Right hindlimb (tissue), 1 donor: ENCODE data around the gene LIPT2.
"Not testable (repeated sequence)": the region's sequence is repeated elsewhere in the genome, so short reads cannot be mapped to it uniquely, and the experiment has no call there.

Experiments
- DNase-seq: peaks from one replicate; pipeline ENCODE4 v3.0.0-alpha.2; 2018

LIPT2 gene

DNA sequence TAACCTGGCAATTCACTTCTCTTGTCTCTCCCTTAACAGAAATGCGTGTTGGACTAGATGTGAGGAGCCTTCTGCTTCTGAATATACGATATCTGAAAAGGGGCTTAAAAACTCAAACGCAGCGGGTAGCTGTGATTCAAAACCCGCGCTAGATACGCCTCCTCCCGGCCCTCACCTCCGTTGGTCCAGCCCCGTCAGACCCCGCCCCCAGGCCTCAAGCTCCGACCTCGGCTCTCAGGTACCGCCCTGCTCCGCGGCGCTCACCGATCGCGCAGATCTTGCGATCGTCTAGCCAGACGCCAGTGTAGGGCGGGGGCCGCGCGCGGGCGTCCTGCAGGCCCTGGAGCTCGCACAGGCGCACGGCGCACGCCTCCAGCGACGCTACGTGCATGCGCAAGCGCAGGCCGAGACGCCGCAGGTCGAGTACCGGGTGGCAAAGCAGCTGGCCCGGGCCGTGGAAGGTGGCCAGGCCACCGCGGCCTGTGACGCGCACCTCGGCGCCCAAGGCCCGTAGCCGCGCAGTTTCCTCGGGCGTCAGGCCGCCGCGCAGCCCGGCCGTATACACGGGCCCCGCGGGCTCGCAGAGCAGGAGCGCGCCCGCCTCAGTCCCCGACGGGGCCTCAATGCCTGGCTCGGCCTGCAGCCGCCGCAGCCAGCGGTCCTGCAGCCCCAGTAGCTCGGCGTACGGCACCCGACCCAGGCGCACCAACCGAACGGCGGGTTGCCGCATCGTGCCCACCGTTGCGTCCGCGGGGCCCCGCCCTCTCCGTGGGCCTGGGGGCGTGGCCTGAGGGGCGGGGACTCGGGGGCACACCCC, at the start of gene LIPT2:
Gene LIPT2 (minus strand): TSS at position 751 of the 817 bp plus-strand sequence. CDS start 21 bp downstream, at position 730.
- peak; percentile 98 for DNase-seq

DNA sequence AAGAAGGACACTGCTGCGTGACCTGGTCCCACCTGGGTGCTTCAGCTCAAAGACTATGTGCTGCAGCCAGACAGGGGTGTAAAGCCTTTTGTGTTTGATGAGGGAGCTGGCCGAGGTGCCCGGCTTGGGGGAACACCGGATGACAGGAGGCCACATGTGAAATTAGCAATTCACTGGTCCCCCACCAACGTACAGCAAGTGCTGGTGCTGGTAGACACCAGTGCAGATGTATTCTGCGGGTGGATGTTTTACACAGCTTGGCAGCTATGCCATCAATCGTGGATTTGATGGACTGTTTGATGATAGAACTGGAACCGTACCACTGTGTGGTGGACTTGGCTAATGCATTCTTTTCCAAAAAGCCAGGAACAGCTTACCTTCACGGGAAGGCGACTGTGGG, 47.9 kb upstream of the LIPT2 start:
- DNase-seq, result no peak

DNA sequence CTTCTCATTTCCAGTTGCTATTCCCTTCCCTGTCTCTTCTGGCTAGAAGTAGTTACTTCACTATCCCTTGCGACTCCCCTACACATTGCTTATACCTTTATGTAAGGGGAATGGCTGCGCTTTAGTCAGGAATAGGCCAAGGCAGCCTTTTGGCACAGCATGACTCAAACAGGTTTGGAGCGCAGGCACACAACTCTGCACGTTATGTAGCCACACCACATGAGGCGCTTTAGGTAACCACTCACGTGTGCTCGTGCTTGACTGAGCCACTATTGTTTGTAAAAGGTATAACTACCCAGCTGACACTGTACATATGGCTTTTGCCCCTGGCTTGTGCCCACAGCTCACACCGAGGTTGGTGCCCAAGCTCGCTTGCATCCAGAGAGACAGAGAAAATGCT, 46.7 kb upstream of the LIPT2 start:
- no peak for DNase-seq

DNA sequence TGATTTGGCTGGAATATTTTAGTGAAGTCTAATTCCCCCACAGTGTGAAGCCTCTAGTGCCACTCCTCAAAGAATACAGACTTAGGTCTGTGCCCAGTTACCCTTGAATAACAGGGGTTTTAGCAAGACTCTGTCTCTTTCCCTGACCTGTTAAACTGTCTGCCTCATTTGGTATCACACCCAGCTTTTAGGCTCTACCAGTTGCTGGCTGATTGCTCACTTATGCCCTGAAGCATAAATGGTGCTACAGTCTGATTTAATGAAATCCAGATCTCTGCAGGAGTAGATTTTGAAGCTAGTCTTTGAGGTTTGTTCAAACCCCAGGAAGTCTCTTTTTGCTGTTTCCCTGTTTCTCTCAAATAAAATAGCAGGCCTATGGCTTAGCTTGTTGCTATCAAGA, 45.2 kb upstream of the LIPT2 start:
- DNase-seq, result no peak

DNA sequence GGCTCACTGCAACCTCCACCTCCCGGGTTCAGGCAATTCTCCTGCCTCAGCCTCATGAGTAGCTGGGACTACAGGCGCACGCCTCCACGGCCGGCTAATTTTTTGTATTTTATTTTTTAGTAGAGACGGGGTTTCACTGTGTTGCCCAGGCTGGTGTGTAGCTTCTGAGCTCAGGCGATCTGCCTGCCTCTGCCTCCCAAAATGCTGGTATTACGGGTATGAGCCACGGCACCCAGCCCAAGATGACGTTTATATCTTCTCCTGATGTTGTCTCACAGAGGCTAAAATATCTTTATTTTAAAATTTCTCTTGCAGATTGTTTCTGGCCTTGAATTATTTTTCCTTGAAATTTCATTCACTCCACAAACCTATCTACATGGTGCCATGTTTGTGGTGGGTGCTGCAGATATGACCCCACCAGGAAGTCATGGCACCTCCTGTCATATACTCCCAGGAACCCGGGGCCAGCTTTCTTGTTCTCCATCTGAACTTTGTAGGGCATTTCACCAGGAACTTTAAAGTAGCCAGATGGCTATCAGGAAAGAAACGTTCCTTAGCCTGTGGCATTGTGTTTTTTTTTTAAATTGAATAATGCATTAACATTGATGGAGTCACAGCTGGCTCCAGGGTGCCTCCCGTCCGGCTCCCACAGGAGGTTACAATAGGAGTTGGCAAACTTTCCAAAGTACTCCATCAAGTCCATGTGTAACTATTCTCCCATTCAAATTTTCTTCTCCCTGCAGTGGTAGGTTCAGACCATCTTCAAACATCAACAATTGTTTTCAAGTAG, 42.0 kb upstream of the LIPT2 start:
- DNase-seq, result no peak

DNA sequence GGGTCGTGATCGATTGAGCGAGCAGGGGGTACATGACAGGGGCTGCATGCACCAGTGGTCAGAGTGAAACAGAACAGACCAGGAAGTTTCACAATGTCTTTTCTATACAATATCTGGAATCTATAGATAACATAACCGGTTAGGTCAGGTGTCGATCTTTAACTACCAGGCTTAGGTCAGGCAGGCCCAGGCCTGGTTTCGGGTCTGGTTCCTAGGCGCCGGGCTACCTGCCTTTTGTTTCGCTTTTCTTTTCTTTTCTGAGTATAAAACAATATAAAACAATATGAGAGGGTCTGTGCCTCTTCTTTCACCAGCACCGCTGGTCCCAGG, 41.4 kb upstream of the LIPT2 start:
- not testable (repeated sequence) for DNase-seq

DNA sequence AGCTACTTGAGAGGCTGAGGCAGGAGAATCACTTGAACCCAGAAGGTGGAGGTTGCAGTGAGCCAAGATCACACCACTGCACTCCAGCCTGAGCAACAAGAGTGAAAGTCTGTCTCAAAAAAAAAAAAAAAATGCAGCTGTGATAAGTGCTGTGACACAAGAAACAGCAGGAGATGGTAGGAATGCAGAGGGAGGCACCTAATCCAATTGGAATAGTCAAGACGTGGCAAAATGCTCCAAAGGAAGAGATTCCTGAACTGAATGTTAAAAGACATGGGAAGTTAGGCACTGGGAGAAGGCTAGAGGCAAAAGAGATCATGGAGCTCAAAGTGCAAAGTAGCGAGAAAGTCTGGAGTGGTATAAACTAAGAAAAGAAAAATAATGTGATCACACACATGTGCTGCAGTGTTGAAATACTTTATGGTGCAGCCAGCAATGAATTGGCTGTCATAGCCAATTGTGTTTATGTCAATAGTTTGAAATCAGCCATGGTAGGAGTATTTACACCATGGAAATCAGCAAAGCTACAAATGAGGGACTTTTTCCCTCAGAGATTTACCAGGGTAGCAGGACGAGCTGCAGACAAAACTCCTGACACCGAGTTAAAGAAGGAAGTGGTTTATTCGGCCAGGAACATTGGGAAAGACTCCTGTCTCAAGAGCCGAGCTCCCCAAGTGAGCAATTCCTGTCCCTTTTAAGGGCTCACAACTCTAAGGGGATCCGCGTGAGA, 40.9 kb upstream of the LIPT2 start:
- DNase-seq, result no peak

DNA sequence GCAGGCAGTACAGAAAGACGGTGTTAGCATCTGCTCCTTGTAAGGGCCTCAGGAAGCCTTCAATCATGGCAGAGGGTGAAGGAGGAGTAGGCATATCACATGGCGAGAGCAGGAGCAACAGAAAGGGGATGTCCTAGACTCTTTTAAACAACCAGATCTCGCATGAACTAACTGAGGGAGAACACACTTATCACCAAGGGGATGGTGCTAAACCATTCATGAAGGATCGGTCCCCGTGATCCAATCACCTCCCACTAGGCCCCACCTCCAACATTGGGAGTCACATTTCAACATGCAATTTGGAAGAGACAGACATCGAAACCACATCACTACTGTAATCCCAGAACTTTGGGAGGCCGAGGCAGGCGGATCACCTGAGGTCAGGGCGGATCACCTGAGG, 39.9 kb upstream of the LIPT2 start:
- DNase-seq, result no peak

DNA sequence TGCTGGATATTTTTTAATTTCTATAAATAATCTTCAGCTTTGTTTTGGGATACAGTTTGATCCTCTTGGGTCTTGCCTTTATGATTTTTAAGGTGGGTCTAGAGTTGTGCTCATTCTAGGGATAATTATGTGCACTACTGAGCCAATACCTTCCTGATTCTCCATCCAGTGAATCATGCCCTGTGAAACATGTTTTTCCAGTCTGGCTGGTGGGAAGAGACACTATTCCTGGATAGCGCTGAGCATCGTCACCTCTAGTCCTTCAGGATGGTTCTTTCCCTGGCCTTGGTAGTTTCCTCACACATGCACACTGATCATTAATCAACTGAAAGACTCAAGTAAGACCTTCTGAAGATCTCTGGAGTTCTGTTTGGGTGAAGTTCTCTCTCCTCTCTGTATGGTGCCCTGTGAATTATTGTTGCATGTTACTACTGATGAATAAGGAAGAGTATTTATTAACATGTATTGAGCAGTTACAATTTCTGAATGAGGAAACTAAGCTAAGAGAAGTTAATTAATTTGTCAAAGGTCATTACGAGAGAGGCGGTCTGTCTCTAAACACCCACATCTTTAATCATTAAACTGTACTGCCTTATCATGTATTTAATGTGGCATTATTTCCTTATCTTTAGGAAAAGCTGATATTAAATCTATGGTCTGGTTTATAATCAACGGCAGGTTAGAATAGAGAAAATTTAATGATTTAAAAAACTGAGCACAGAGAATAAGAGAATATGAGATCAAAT, 39.1 kb upstream of the LIPT2 start:
- no peak for DNase-seq

DNA sequence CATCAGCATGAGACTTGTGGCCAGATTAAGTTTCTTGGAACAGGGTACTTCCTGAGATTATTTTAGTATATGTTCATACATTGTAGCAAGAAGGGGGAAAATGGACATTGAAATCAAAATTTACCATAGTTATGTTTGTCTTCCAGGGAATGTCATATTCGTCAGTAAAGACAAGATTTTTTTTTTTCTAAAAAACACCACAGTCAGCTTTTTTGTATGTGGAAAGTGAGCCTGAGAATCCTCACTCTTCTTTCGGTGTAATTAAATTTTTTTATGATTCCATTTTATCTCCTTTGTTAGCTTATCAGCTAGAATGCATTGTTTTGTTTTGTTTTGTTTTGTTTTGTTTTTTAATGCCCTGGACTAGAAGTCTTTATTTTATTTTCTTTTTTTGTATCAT, 31.5 kb upstream of the LIPT2 start:
- no peak for DNase-seq

DNA sequence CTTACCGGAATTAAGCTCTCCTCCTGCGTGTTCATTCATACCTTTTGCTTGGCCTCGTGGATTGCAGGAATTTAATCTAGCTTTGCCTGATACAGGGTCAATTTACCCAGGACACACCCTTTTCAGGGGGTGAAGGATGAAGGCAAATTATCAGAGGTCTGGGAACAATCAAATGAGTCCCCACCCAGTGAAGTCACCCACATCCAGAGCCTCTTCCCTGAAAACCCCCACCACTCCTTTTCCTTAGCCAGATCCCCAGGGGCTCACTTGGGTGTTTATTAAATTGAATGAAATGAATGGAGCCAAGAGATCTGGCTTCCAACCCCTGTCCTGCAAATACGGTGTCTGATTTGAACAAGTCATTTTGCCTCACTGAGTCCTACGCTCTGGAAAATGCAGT, 31.0 kb upstream of the LIPT2 start:
- DNase-seq, result no peak

DNA sequence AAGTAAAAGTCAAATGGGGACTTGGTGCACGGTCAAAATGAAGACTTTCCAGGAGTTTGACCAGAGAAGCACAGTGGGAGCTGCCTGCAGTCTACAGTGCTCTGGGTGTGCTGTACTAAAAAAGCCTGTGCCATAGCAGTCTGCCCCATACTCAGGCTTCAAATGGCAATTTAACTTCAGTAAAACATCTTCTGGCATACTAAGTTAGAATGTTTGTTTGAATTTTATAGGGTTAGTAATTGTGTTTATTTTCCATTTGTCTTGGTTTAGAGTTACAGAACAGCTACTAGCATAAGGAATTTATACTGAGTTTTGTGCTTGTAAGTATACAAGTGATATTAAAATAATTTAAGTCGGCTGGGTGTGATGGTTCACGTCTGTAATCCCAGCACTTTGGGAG, 29.3 kb upstream of the LIPT2 start:
- DNase-seq, result no peak

DNA sequence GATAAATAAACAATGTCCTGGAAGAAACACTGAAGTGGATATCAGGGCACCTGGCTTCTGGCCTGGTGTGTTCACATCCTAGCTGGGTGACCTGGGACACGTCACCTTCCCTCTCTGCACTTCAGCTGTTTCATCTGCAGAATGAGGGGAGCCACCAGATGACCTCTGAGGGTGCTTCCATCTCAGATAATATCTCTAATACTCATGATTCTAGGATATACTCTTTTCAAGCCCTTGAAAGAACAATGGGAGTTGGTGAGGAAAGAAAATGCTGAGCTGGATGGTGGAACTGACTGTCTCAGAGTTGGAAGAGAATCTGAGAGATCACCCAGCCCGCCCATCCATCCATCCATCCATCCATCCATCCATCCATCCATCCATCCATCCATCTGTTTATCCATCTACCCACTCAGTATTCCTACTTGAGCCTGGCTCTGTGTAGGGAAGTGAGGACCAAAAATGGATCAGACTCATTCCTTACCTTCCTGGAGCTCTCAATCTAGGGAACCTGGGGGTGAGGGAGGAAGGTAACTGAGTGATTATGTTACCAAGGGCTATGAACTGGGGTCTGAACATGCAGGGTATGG, 28.2 kb upstream of the LIPT2 start:
- DNase-seq, result no peak

DNA sequence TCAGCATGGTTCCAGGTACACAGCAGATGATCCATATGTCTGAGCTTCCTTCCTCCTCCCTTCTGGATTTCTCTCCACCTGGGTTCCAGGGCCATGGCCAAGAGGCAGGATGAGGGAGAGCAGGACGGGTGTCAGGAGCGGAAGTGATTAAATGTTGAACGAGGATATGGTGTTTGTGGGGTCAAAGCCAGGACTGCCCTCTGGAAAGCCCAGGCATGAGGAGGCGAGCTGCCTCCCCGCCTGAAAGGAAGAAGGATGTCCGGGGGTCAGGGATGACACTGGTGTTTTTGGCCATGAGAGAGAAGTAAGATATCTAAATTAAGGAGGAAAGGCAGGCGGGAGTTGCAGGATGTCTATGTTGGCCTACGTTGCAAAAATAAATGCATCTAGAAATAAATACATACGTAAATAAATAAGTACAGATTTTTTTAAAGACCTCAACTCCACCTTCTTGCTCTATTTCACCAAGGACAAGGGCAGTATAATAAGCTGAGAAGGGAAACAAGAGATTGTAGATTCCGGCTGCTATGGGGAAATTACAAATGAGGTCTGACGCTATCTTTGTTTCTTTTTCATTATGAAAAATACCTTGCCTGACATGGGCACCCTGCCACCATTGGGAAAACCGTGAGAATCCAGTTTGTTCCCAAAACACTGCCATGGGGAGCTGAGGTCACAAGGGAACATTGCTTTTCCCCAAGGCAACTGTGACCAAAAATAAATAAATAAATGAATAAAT, 27.6 kb upstream of the LIPT2 start:
- no peak for DNase-seq

DNA sequence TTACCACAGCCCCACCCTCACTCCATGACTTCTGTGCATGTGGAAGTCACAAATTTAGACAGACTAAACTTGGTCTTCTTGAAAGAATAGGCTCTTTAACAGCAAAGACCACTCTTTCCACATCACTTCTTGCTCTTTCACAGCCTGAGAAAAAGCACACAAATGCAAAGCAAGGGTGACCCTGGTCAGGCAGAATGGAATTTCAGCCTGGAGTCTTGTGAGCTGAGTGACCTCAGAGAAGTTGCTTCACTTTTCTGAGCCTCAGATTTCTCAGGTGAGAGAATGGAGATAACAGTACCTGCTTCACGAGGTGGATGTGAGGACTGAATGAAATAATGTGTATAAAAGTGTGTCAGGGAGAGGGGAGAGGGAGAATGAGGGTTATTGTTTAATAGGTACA, 26.8 kb upstream of the LIPT2 start:
- no peak for DNase-seq

DNA sequence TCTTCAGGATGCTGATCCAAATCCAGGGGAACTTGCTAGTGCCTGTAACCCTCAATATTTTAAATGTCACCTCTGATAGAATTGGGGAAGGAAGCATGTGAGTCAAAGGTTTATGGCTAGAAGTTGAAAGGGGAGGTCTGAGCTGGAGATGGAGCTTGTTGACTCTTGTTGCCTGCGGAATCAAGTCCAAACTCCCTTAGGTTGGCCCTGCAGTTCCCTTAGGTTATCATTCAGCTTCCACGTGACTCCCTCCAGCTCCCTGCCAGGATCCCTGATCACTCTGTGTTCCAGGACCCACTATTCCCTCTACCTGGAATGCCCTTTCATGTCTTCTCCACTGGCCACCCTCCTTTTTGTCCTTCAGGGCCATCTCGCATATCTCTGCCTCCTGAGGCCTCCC, 26.2 kb upstream of the LIPT2 start:
- DNase-seq, result no peak

DNA sequence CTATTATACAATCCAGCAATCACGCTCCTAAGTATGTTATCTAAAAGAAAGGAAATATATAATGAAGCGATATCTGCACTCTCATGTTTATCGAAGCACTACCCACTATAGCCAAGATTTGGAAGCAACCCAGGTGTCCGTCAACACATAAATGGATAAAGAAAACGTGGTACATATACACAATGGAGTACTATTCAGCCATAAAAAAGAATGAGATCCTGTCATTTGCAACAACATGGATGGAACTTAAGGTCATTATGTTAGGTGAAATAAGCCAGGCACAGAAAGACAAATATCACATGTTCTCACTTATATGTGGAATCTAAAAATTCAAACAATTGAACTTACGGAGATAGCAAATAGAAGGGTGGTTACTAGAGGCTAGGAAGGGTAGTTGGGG, 24.1 kb upstream of the LIPT2 start:
- not testable (repeated sequence) for DNase-seq

DNA sequence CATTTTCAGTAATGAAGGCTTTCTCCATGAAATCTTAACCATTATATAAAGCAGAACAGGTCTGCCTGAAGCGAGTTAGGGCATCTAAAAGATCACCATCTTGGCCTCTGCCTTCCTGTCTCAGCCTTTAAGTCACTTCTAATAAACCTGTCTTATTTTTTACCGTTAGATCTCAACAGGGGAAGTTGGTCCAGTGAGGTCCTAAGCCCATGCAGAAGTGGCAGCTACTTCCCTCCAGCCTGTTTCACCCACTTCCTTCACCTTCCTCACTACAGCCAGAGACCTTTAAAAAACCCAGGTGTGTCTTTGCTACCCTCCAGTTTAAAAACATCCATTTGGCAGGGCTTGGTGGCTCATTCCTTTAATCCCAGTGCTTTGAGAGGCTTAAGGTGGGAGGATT, 14.1 kb upstream of the LIPT2 start:
- DNase-seq, result no peak

DNA sequence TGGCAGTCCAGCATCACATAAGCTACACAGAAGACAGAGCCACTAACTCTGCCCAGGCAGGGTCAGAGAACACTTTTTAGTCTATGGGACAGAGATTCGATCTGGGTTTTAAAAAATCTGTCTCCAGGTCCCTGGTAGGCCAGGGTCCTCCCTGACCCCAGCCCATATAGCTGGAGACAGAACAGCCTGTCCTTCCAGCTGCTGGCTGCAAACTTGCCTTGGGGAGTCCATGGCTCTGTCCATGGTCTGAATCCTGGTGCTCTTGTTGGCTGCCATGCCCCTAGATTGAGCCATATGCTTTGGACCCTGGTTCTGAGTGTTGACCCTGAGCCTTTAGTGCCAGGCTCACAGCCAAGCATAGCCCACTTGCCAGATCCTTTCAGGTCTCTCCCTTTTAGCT, 13.3 kb upstream of the LIPT2 start:
- DNase-seq, result no peak

DNA sequence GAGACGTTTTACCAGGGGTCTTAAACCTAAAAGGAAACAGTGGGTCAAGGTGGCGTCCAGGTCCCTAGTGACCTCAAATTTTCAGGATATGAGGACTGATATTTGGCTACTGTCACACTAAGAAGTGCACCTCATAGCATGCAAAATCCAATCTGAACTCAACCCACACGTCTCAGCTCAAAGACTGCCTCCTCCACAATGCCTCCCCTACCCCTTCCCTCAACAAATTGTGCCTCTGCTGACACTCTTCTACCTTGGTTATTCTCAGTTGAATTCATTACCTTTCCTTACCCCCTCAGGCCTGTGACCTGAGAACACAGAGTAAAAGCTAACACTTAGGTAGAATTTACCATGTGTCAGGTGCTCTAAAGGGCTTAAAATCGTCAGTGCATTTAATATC, 12.4 kb upstream of the LIPT2 start:
- no peak for DNase-seq

DNA sequence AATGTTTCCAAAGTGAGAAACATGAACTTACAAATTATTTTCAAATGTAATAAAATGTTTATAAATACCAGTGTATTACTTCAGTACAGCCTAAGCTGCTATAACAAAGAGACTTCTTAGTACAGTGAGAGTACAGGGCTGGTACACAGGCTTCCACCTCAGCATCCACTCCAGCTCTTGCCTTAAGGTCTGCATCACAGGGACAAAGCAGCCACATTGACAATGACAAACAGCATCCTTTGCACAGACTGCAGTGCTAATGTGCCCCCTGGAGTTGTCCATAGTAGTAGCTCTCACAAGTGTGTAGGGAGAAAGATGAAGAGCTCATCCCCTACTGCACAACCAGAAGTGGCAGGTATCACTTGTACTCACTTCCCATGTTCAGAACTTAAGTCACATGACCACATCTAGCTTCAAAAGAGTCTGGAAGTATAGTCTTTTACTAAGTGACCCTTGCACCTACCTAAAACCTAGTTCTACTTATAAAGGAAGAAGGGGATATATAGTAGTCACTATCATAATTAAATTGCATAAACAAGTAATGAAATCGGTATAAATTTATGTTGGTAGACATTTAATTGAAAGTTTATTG, 10.7 kb upstream of the LIPT2 start:
- DNase-seq, result no peak

DNA sequence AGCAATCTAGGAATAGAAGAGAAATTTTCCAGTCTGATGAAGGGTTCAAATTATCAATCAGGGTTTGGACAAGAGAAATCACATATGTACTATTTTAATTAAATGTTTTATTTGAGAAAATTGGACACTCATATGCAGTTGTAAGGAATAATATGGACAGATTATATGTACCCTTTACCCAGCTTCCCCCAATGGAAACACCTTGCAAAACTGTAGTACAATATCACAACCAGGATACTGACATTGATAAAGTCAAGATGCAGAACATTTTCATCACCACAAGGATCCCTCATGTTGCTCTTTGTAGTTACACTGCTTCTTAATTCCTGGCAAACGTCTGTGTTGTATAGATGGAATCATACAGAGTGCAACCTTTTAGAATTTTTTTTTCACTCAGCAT, 1.4 kb upstream of the LIPT2 start:
- no peak for DNase-seq
